Measurements from ENCODE around the gene NRIP3. TPM values are rescaled to one million over a fixed set of nuclear protein-coding genes. Genes with fewer than 3 reads are reported as not detected.

Gene NRIP3
- total RNA-seq, 1 donor from 2014 or later = 2.7 TPM

DNA sequence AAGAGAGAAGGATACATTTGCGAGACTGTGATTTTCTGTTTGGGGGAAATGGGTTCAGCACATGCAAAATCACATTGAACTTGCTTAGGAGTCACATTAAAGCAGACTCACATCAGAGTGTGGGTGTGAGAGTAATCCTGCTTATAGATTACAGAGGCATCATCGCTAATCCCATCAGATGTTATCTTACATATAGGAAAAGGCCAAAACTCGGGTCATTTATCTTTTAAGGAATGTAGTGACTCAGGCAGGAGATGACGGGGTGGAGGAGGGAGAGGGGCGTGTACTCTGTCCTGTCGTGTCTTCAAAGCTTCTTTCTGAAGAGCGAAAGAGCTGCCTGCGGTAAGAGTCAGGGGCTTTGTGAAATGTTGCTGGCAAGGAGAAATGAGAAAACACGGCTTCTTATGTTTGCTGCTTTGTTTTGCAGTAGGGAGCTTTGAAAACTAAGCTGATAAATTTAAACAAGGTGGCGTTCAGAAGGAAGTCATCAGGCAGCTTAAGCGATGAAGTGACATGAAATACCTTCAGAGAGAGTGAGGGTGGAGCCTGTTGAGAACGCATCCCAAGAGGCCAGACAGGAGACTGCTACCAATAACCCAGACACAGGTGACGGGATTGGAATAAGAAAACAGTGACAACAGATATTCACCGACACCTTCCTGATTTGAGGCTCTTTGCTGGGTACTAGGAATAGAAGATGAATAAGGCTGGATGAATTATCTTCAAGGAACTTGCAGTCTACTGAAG lies 68.9 kb downstream of the NRIP3 start:
- peaks cover 1% of the 10 kb centered on the region for H3K9me3 Mint-ChIP-seq (ENCODE audit: unreplicated experiment)
- H3K4me1 Mint-ChIP-seq (ENCODE audit: low read depth, unreplicated experiment) = peaks cover 2% of the 10 kb centered on the region
- no peak overlapping the region for H3K27ac Mint-ChIP-seq (ENCODE audit: unreplicated experiment)
- peaks cover 2% of the 10 kb centered on the region for H3K27me3 Mint-ChIP-seq (ENCODE audit: unreplicated experiment)
- no peak overlapping the region for H3K4me3 Mint-ChIP-seq (ENCODE audit: unreplicated experiment)
- no peak for TF ChIP-seq CTCF (IDR thresholded peaks at IDR 0.05; ENCODE audit: partially characterized antibody, unreplicated experiment)
- DNase-seq = no peak
- H3K36me3 Mint-ChIP-seq (ENCODE audit: unreplicated experiment) = no peaks in the 10 kb centered on the region

GRCh38 chr11:8933931-8934330 lies 69.9 kb downstream of the NRIP3 start:
- Mint-ChIP-seq H3K4me1 (ENCODE audit: low read depth, unreplicated experiment) (peaks cover 2% of the 10 kb centered on the region), H3K27ac (ENCODE audit: unreplicated experiment) (no peak overlapping the region), H3K9me3 (ENCODE audit: unreplicated experiment) (peaks cover 1% of the 10 kb centered on the region), H3K36me3 (ENCODE audit: unreplicated experiment) (no peaks in the 10 kb centered on the region), H3K27me3 (ENCODE audit: unreplicated experiment) (peaks cover 2% of the 10 kb centered on the region), H3K4me3 (ENCODE audit: unreplicated experiment) (no peak overlapping the region)
- DNase-seq = peak; percentile 24
- TF ChIP-seq CTCF (IDR thresholded peaks at IDR 0.05; ENCODE audit: partially characterized antibody, unreplicated experiment) = peak; percentile 26

DNA sequence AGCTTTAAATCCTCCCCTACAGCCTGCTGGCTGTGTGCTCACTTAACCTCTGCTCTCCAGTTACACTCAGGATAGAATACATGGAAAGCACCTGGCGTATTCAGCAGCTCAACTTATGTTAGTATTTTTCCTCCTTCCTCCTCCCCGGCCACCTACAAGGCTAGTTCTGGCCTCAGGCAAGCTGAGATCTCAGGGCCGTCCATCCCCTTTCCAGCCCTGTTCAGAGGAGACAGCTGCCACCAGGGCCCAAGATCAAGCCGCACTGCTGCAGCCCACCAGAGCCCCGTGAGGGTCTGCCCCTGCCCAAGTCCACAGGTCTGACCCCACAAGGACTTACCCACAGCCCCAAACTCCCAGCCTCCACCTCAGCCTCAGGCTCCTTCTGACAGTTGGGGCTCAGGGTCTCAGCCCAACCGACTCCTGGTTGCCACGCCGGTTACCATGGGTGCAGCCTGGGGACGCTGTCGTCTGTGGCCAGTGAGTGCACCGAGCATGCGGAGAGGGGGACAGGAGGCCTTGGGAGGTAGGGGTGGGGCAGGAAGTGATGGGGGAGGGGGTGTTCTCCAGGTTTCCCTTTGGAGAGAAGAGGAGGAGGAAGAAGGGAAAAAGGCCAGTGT lies 71.1 kb downstream of the NRIP3 start, which contains the start of gene C11orf16:
TSS of gene C11orf16 (minus strand) at position 384 of the 617 bp plus-strand sequence. CDS start 639 bp downstream, outside the sequence.
- DNase-seq = no peak
- H3K36me3 Mint-ChIP-seq (ENCODE audit: unreplicated experiment) = no peaks in the 10 kb centered on the region
- no peak within 1 kb of the TSS for H3K4me3 Mint-ChIP-seq (ENCODE audit: unreplicated experiment)
- peaks cover 2% of the 10 kb centered on the region for H3K27me3 Mint-ChIP-seq (ENCODE audit: unreplicated experiment)
- peaks cover 1% of the 10 kb centered on the region for H3K9me3 Mint-ChIP-seq (ENCODE audit: unreplicated experiment)
- no peak for TF ChIP-seq CTCF (IDR thresholded peaks at IDR 0.05; ENCODE audit: partially characterized antibody, unreplicated experiment)
- no peak within 1 kb of the TSS for H3K27ac Mint-ChIP-seq (ENCODE audit: unreplicated experiment)
- H3K4me1 Mint-ChIP-seq (ENCODE audit: low read depth, unreplicated experiment) = peaks cover 2% of the 10 kb centered on the region

Other genes with a start within 250 kb of the NRIP3 start
- gene AKIP1, start 92.8 kb downstream of the NRIP3 start, total RNA-seq (ENCODE audit: unreplicated experiment) = 25.7 TPM
- gene C11orf16, start 71.1 kb downstream of the NRIP3 start, total RNA-seq (ENCODE audit: unreplicated experiment) = not detected
- not detected for gene ASCL3, start 61.0 kb downstream of the NRIP3 start, total RNA-seq (ENCODE audit: unreplicated experiment)
- 31.3 TPM for gene TMEM9B, start 39.6 kb downstream of the NRIP3 start, total RNA-seq (ENCODE audit: unreplicated experiment)
- 2.5 TPM for gene SCUBE2, start 87.6 kb upstream of the NRIP3 start, total RNA-seq (ENCODE audit: unreplicated experiment)

All from glutamatergic neuron (in vitro differentiated cells).